Colonic mucosa (tissue), 4 donors: ENCODE results near the gene PTPRU. TPM values are rescaled to one million over a fixed set of nuclear protein-coding genes. Genes with fewer than 3 reads are reported as not detected.
"Not testable (repeated sequence)": the region's sequence is repeated elsewhere in the genome, so short reads cannot be mapped to it uniquely, and the experiment has no call there.

Experiments
- DNase-seq: peaks from one replicate; pipeline ENCODE4 v3.0.0-alpha.2; 2020
- H3K27ac ChIP-seq: fragments of 200-600 bp; one replicate; pipeline ENCODE4 v1.8.0; 2021
- H3K27me3 ChIP-seq: fragments of 200-600 bp; one replicate; pipeline ENCODE4 v1.8.0; 2021
- H3K36me3 ChIP-seq: fragments of 200-600 bp; one replicate; pipeline ENCODE4 v1.8.0; 2021
- H3K4me1 ChIP-seq: fragments of 200-600 bp; one replicate; pipeline ENCODE4 v1.8.0; 2021; ENCODE audit warnings: mild to moderate bottlenecking
- H3K4me3 ChIP-seq: fragments of 200-600 bp; one replicate; pipeline ENCODE4 v1.8.0; 2021
- H3K9ac ChIP-seq, 2 donors: one replicate each; pipeline ENCODE4 v1.7.0; 2013; ENCODE audit warnings: control low read depth in 2 of 2, low read depth in 2 of 2, low read length in 2 of 2
- H3K9me3 ChIP-seq: fragments of 200-600 bp; one replicate; pipeline ENCODE4 v1.8.0; 2021
- intact Hi-C: fragments of 100-400 bp; cut with DNase I; formaldehyde crosslinking; loops from one replicate; pipeline ENCODE4 v1.14.1; 2022
- total RNA-seq, 2 donors: library from RNA; stranded (reverse); fragmentation: NEBNext Ultra II Directional in 1 of 2; extraction: Animal tissue kit (Norgen Biotek cat#: 25700) in 1 of 2; gene quantifications; one replicate each; pipeline ENCODE4 v1.2.1, GENCODE V29; 2021
- TF ChIP-seq, protein P1 (sequence below): fragments of 200-600 bp; IDR thresholded peaks from one replicate; pipeline ENCODE4 v1.8.0; 2022; ENCODE audit warnings: antibody characterized with exemption, mild to moderate bottlenecking
- donor health status: healthy.
- donor health status: DM: no; HTN: no; CAD: no.
- donor health status: DM: no; HTN: no; CAD: no.

PTPRU gene
- total RNA-seq, 2 donors from 2014 or later = 2.3 to 4.8 TPM

DNA sequence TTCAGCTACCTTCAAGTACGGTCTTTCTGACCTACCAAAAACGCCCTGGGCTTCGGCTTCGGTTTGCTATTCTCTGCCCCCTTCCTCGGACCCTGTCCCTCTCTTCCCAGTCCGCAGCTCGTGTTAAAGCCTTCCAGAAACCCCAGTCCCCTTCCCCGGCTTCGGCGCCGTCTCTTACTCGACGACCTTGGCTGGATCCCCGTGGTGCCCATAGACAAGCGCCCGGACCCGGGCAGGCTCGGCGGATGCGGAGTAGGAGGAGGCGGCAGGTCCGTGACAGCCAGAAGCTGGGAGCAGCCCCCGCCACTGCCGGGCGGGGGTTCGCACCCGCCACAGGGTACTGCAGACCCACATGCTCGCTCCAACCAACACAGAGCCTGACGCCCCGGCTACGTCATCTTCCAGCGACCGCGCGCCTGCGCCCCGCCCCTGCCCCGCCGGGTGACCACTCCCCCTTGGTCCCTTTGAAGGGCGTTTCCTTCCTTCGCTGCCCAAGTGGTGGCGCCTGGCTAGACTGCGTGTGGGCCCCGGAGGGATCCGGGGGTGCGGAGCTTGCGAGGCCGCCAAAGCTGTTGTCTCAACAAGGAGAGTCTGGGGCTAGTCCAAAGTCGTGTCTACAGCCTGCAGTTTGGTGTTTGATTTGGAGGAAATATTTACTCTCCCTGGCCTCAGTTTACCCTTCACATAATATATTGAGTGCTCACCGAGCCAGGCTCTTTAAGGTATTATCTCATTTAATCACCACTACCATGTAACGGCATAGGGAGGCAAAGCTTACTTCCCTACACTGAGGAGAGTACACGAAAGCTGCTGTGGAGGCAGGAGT lies 5.6 kb upstream of the PTPRU start, which contains the start of gene MECR:
MECR (minus strand) TSS at position 382 of the 826 bp plus-strand sequence; CDS start at position 354, 28 bp downstream.
- Histone ChIP-seq H3K27ac (no peak within 1 kb of the TSS), H3K4me1 (peaks cover 4% of the 10 kb centered on the region), H3K27me3 (no peaks in the 10 kb centered on the region), H3K9ac (peak within 1 kb of the TSS; percentile 77 to 80), H3K4me3 (peak within 1 kb of the TSS; percentile 98), H3K9me3 (no peaks in the 10 kb centered on the region), H3K36me3 (no peaks in the 10 kb centered on the region)
- peak; percentile 96 for DNase-seq
- TF ChIP-seq, protein P1, sequence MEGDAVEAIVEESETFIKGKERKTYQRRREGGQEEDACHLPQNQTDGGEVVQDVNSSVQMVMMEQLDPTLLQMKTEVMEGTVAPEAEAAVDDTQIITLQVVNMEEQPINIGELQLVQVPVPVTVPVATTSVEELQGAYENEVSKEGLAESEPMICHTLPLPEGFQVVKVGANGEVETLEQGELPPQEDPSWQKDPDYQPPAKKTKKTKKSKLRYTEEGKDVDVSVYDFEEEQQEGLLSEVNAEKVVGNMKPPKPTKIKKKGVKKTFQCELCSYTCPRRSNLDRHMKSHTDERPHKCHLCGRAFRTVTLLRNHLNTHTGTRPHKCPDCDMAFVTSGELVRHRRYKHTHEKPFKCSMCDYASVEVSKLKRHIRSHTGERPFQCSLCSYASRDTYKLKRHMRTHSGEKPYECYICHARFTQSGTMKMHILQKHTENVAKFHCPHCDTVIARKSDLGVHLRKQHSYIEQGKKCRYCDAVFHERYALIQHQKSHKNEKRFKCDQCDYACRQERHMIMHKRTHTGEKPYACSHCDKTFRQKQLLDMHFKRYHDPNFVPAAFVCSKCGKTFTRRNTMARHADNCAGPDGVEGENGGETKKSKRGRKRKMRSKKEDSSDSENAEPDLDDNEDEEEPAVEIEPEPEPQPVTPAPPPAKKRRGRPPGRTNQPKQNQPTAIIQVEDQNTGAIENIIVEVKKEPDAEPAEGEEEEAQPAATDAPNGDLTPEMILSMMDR = no peak
- intact Hi-C loops = loop anchor here (10.0 kb wide), 1 partner anchor 854 kb away; no protein-coding TSS in a partner anchor

DNA sequence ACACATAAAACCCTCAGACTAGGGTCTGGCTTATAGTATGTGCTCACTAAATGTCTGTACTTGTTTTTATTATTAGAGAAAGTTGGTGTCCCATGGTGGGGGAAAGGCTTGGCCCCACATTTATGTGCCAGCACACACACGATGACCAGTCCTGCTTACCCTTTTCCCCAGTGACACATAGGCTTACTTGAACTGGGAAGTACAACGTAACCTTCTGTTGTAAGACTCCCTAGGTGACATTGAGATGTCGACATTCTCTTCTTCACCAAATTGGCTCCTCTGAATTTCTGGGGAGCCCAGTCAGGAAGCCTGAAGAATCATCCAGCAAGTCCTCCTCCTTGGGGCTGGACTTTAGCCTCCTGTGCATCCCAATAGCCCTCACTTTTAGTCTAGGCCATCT lies 3.9 kb upstream of the PTPRU start:
- no peak for DNase-seq
- TF ChIP-seq, protein P1 = no peak
- Histone ChIP-seq H3K4me1 (peaks cover 4% of the 10 kb centered on the region), H3K27ac (no peak overlapping the region), H3K27me3 (peaks cover 9% of the 10 kb centered on the region), H3K4me3 (no peak overlapping the region), H3K9me3 (no peaks in the 10 kb centered on the region), H3K9ac (no peak overlapping the region), H3K36me3 (no peaks in the 10 kb centered on the region)
- intact Hi-C loops = loop anchor here (10.0 kb wide), 1 partner anchor 852 kb away; no protein-coding TSS in a partner anchor

DNA sequence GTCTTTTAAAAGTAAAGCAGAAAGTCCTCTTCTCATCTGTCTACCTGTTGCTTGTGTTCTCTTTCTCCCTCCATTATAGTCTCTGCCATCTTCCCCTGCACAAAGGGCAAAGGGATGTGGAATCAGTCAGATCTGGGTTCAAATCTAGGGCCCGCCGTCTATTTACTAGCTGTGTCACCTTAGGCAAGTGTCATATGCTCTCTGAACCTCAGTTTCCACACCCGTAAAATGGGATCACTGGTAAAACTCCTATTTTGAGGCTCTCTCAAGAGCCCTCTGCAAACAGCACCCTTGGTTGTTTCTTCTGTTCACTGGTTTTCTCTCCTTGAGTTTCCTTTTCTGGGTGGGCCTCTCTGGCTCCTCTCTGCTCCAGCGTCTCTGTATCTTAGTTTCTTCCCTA lies 2.6 kb upstream of the PTPRU start:
- H3K9ac ChIP-seq = no peak overlapping the region
- DNase-seq = no peak
- H3K9me3 ChIP-seq = no peaks in the 10 kb centered on the region
- TF ChIP-seq, protein P1 = no peak
- peaks cover 10% of the 10 kb centered on the region for H3K4me1 ChIP-seq
- no peak overlapping the region for H3K27ac ChIP-seq
- peaks cover 18% of the 10 kb centered on the region for H3K27me3 ChIP-seq
- H3K4me3 ChIP-seq = no peak overlapping the region
- intact Hi-C loops = loop anchor here (10.0 kb wide), 1 partner anchor 851 kb away; no protein-coding TSS in a partner anchor
- H3K36me3 ChIP-seq = no peaks in the 10 kb centered on the region

DNA sequence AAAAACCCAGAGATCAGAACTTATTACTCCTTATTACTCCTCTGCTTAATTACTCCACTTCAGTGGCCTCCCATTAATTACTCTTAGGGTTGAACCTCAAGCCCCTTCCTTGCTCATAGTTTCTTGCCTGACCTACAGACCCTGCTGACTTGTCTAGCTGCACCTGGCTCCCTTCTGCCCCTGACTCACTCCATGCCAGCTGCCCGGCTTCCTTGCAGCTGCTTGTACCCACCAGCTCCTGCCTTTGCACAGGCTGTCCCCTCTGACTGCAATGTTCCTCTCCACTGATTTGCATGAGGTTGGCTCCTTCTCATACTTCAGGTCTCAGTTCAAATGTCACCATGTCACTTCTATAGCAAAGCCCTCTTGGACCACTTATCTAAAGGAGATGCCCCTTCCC lies 1.9 kb upstream of the PTPRU start:
- H3K9ac ChIP-seq = no peak overlapping the region
- no peak for DNase-seq
- intact Hi-C loops = loop anchor here (10.0 kb wide), 1 partner anchor 850 kb away; no protein-coding TSS in a partner anchor
- no peak overlapping the region for H3K4me3 ChIP-seq
- TF ChIP-seq, protein P1 = no peak
- H3K4me1 ChIP-seq = peaks cover 10% of the 10 kb centered on the region
- H3K36me3 ChIP-seq = no peaks in the 10 kb centered on the region
- H3K27me3 ChIP-seq = peaks cover 22% of the 10 kb centered on the region
- no peak overlapping the region for H3K27ac ChIP-seq
- H3K9me3 ChIP-seq = no peaks in the 10 kb centered on the region

DNA sequence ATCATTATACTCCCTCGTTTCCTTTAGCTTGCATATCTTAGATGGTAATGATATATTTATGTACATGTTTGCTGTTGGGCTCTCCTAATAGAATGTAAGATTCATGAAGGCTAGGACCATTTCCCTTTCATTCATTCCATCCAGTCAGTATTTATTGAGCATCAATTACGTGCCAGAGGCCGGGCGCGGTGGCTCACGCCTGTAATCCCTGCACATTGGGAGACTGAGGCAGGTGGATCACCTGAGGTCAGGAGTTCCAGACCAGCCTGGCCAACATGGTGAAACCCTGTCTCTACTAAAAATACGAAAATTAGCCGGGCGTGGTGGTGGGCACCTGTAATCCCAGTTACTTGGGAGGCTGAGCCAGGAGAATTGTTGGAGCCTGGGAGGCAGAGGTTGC lies 1.4 kb upstream of the PTPRU start:
- H3K9me3 ChIP-seq, H3K36me3 ChIP-seq, H3K27ac ChIP-seq, H3K4me1 ChIP-seq, DNase-seq, H3K9ac ChIP-seq, H3K4me3 ChIP-seq: not testable (repeated sequence)
- peaks cover 23% of the 10 kb centered on the region for H3K27me3 ChIP-seq
- intact Hi-C loops = loop anchor here (5.0 to 10.0 kb wide), 5 partner anchors 612 to 1472 kb away; no protein-coding TSS in a partner anchor
